ENCODE measurements around the gene CYTH4. TPM values are rescaled to one million over a fixed set of nuclear protein-coding genes. Genes with fewer than 3 reads are reported as not detected.

Gene CYTH4
- total and polyA plus RNA-seq, 2 of the 8 experiments (the other 6 are each of a cell fraction or from before 2014, with no cell fraction given) = 0.09 TPM; not detected in 1

DNA sequence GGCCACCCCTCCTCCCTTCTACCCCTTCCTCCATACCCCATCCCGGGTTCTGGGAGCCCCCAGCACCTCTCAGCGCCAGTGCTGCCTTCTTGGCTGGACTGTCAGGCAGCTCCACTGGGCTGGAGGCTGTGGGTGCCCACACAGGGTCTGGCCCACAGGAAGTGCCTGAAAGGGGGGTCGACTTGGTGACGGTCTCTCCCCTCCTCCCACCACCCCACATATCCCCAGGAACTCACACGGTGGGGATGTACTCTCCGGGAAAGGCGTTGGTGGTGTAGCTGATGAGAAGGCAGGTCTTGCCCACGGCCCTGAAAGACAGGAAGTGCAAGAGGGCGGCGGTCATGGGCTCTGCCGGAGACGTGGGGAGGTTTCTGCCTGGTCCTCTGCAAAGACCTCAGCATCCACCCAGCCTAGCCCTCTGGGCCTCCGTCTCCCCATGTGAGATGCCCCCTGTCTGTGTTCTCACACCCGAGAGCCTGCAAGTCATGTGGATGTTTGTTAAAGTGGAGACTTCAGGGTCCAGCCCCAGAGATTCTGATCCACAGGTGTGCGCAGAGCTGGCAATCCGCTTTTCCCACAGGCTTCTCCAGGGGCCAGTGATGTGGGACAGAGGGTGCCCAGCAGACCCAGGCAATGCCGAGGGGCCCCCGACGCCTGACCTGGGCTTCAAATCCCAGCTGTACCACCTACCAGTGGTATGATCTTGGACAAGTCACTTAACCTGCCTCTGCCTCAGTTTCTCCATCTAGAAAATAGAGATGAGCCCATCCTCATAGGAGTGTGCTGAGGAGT is 40.8 kb upstream of the CYTH4 start:
- Histone ChIP-seq H3K9me3 (ENCODE audit: insufficient read depth in 2 of 2, low read depth in 1 of 2, low read length in 1 of 2) (no peaks in the 10 kb centered on the region), H2BK12ac (ENCODE audit: low read depth, low read length) (no peak overlapping the region), H4K5ac (ENCODE audit: insufficient read length, low read depth, low read length) (no peak overlapping the region), H3K79me2 (ENCODE audit: control insufficient read depth in 1 of 2, insufficient read depth in 2 of 2, low read length in 2 of 2) (no peaks in the 10 kb centered on the region), H2BK5ac (ENCODE audit: low read depth, low read length) (no peak overlapping the region), H2BK15ac (ENCODE audit: low read length) (no peak overlapping the region), H4K20me1 (replicated peaks in 1 of 2; ENCODE audit: control insufficient read depth in 1 of 2, insufficient read depth in 2 of 2, low read length in 2 of 2) (no peaks in the 10 kb centered on the region), H3K27me3 (replicated peaks in 1 of 4; ENCODE audit: control insufficient read depth in 3 of 4, extremely low read depth in 1 of 4, insufficient read depth in 3 of 4, low read length in 3 of 4) (no peaks in the 10 kb centered on the region), H2AFZ (ENCODE audit: low read length) (no peak overlapping the region), H3K36me3 (ENCODE audit: control insufficient read depth in 2 of 4, insufficient read depth in 4 of 4, low read length in 3 of 4) (no peaks in the 10 kb centered on the region), H3K4me3 (ENCODE audit: extremely low read depth in 1 of 4, insufficient read depth in 2 of 4, low read depth in 3 of 4, low read length in 4 of 4) (no peak overlapping the region), H3K4ac (replicated peaks; ENCODE audit: insufficient read length, low read depth, low read length) (no peak overlapping the region), H3K4me1 (replicated peaks in 1 of 4; ENCODE audit: control insufficient read depth in 3 of 4, insufficient read depth in 4 of 4, low read length in 3 of 4) (peaks cover 0 to 19% (median 6%) of the 10 kb centered on the region in 4 experiments; a peak in 6 of 7 replicates), H3K4me2 (ENCODE audit: insufficient read depth in 1 of 2, low read depth in 2 of 2, low read length in 2 of 2) (no peak overlapping the region), H3K27ac (ENCODE audit: low read depth, low read length) (no peak overlapping the region), H3K23ac (ENCODE audit: insufficient read length) (no peak overlapping the region), H3K18ac (ENCODE audit: extremely low read depth, low read length) (peak overlapping the region; percentile 32; the same call in 1 of the 2 replicates), H3K14ac (ENCODE audit: insufficient read length) (no peak overlapping the region), H2BK120ac (replicated peaks; ENCODE audit: low read depth, low read length) (no peak overlapping the region), H2AK5ac (ENCODE audit: low read depth, low read length) (no peak overlapping the region), H4K91ac (replicated peaks; ENCODE audit: insufficient read length, low read length) (peak overlapping the region; percentile 37), H3K9ac (replicated peaks in 1 of 4; ENCODE audit: extremely low read depth in 1 of 4, low read depth in 3 of 4, low read length in 3 of 4) (no peak overlapping the region), H3K23me2 (ENCODE audit: low read depth, low read length) (peaks cover 4% of the 10 kb centered on the region; the same call in 1 of the 2 replicates), H3K79me1 (ENCODE audit: low read depth, low read length) (no peaks in the 10 kb centered on the region), H2BK20ac (ENCODE audit: low read length) (0 out of 2 replicates have a peak overlapping the region, but pooled peaks have one; percentile 23), H3K56ac (replicated peaks; ENCODE audit: insufficient read length, low read depth, low read length) (no peak overlapping the region), H4K8ac (ENCODE audit: extremely low read depth, insufficient read depth, low read length) (no peak overlapping the region)
- ChIA-PET CTCF (ENCODE audit: partially characterized antibody) (interaction anchor here (0.8 to 9.1 kb wide), 7 partner anchors 12 to 231 kb away, joined by 3 to 97 read pairs (median 5); no protein-coding TSS in a partner anchor), POLR2A (ENCODE audit: partially characterized antibody) (interaction anchor here (2.3 kb wide), 1 partner anchor 16 kb away, joined by 7 read pairs; no protein-coding TSS in a partner anchor)
- FAIRE-seq = no peak
- TF ChIP-seq, protein P1, sequence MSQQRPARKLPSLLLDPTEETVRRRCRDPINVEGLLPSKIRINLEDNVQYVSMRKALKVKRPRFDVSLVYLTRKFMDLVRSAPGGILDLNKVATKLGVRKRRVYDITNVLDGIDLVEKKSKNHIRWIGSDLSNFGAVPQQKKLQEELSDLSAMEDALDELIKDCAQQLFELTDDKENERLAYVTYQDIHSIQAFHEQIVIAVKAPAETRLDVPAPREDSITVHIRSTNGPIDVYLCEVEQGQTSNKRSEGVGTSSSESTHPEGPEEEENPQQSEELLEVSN (IDR thresholded peaks at IDR 0.05) = no peak
- TF ChIP-seq RBBP5 (IDR thresholded peaks at IDR 0.05; ENCODE audit: borderline replicate concordance, low read depth, low read length) (no peak), NANOG (IDR thresholded peaks at IDR 0.05; ENCODE audit: insufficient read depth, low read depth, low read length, poor library complexity, severe bottlenecking) (no peak), SUZ12 (IDR thresholded peaks at IDR 0.05; ENCODE audit: low read length) (no peak), CHD1 (IDR thresholded peaks at IDR 0.05; ENCODE audit: low read depth, low read length) (no peak), JUND (IDR thresholded peaks at IDR 0.05; ENCODE audit: low read length) (no peak)
- 82% methylated on average over 19 of the region's 19 CpGs; no CpG with 5 or more reads in 1 of the 2 experiments for WGBS, 2 experiments (ENCODE audit: extremely low coverage in 1 of 2, insufficient coverage in 1 of 2, insufficient read length in 1 of 2, insufficient replicate concordance in 2 of 2, low coverage in 1 of 2, low lambda C conversion rate in 2 of 2, missing lambda C conversion rate in 1 of 2)
- DNase-seq (ENCODE audit: low read depth in 1 of 2, low spot score in 2 of 2) = no peak

All from H1 (cell line).